Caco-2 (cell line): ENCODE measurements around the gene ENTPD2. TPM values are rescaled to one million over a fixed set of nuclear protein-coding genes. Genes with fewer than 3 reads are reported as not detected.

Experiments
- BruUV-seq: library from RNA; stranded (reverse); fragments of 400-500 nt; replicated peaks from 2 replicates; lab custom pipeline; 2021; lab: Mats Ljungman, UMichigan
- CTCF ChIA-PET: fragments of 300-600 bp; sonication (Branson Sonifier 250); formaldehyde crosslinking; loops from one replicate; lab custom pipeline; 2022; ENCODE audit warnings: antibody characterized with exemption; lab: Charles Lee
- POLR2A ChIA-PET: fragments of 300-600 bp; sonication (Branson Sonifier 250); formaldehyde crosslinking; loops from one replicate; lab custom pipeline; 2022; ENCODE audit warnings: antibody characterized with exemption; lab: Charles Lee
- DNase-seq, 2 experiments: peaks; one replicate each; pipeline versions ENCODE4 v3.0.0 to v3.0.0-alpha.2; 2020 to 2022
- H3K27me3 ChIP-seq: replicated peaks from 2 replicates; pipeline ENCODE4 v1.6.0; 2011; ENCODE audit warnings: low read length; ENCODE audit not compliant: control insufficient read depth, insufficient read depth
- H3K36me3 ChIP-seq: 2 replicates; pipeline ENCODE4 v1.5.1; 2011; ENCODE audit warnings: low read length; ENCODE audit not compliant: control insufficient read depth, insufficient read depth
- H3K4me1 ChIP-seq: fragments of 250-450 bp; sonication (Bioruptor Pico); 2 replicates; pipeline ENCODE4 v1.5.1; 2020; ENCODE audit warnings: mild to moderate bottlenecking
- H3K4me3 ChIP-seq: 2 replicates; pipeline ENCODE4 v1.5.1; 2011; ENCODE audit warnings: low read depth, mild to moderate bottlenecking, control low read depth, low read length
- H3K9me3 ChIP-seq: fragments of 250-450 bp; sonication (Bioruptor Pico); 2 replicates; pipeline ENCODE4 v1.5.1; 2020; ENCODE audit warnings: mild to moderate bottlenecking, moderate library complexity
- H3K27ac Mint-ChIP-seq: one replicate; pipeline ENCODE4 v1.8.0; 2022; ENCODE audit warnings: mixed read lengths; ENCODE audit not compliant: unreplicated experiment
- H3K27me3 Mint-ChIP-seq: one replicate; pipeline ENCODE4 v1.8.0; 2022; ENCODE audit warnings: mixed read lengths; ENCODE audit not compliant: insufficient read depth, unreplicated experiment
- H3K36me3 Mint-ChIP-seq: one replicate; pipeline ENCODE4 v1.8.0; 2022; ENCODE audit warnings: mild to moderate bottlenecking, mixed read lengths; ENCODE audit not compliant: insufficient read depth, unreplicated experiment
- H3K4me1 Mint-ChIP-seq: one replicate; pipeline ENCODE4 v1.8.0; 2022; ENCODE audit warnings: low read depth, mixed read lengths; ENCODE audit not compliant: unreplicated experiment
- H3K4me3 Mint-ChIP-seq: one replicate; pipeline ENCODE4 v1.8.0; 2022; ENCODE audit warnings: mild to moderate bottlenecking, moderate library complexity, mixed read lengths; ENCODE audit not compliant: unreplicated experiment
- H3K9me3 Mint-ChIP-seq: one replicate; pipeline ENCODE4 v1.8.0; 2022; ENCODE audit warnings: mixed read lengths; ENCODE audit not compliant: unreplicated experiment
- CTCF ChIP-seq, 2 experiments: fragments of 200-600 bp in 1 of 2; IDR thresholded peaks; 1 replicate in 1 of 2; 2 replicates in 1 of 2; pipeline versions ENCODE4 v1.5.1 to v1.8.0; 2011 to 2022; ENCODE audit warnings: antibody characterized with exemption in 1 of 2, control low read depth in 1 of 2, inconsistent platforms in 1 of 2, low read depth in 1 of 2, low read length in 1 of 2, mild to moderate bottlenecking in 1 of 2, moderate library complexity in 1 of 2; ENCODE audit not compliant: insufficient read depth in 1 of 2, severe bottlenecking in 1 of 2, unreplicated experiment in 1 of 2
- intact Hi-C: fragments of 100-400 bp; cut with micrococcal nuclease; formaldehyde crosslinking; loops from one replicate; pipeline ENCODE4 v1.10.0; 2022; ENCODE audit not compliant: unreplicated experiment
- total RNA-seq: library from RNA; stranded (reverse); gene quantifications from 2 replicates; pipeline ENCODE4 v1.2.3, GENCODE V29; 2022

ENTPD2 gene
- total RNA-seq, 1 experiment from 2014 or later: 2.9 TPM

GRCh38 chr9:137001857-137002645, 51.8 kb downstream of the ENTPD2 start:
- no peak for DNase-seq
- Histone ChIP-seq H3K9me3 (no peaks in the 10 kb centered on the region), H3K36me3 (no peaks in the 10 kb centered on the region), H3K4me1 (peaks cover 11% of the 10 kb centered on the region), H3K4me3 (no peak overlapping the region), H3K27me3 (no peaks in the 10 kb centered on the region)
- H3K27me3 Mint-ChIP-seq: no peaks in the 10 kb centered on the region
- H3K9me3 Mint-ChIP-seq: no peaks in the 10 kb centered on the region
- peaks cover 17% of the 10 kb centered on the region for H3K36me3 Mint-ChIP-seq
- H3K27ac Mint-ChIP-seq: no peak overlapping the region
- CTCF ChIA-PET: interaction anchor here (0.6 to 0.8 kb wide), 2 partner anchors 27 to 68 kb away, joined by 3 to 4 read pairs; partner anchors contain the start of gene SAPCD2
- no TSS peak for BruUV-seq
- H3K4me1 Mint-ChIP-seq: peaks cover 10% of the 10 kb centered on the region
- no peak for TF ChIP-seq CTCF (IDR thresholded peaks at IDR 0.05; ENCODE audit: insufficient read depth in 1 of 2, low read depth in 1 of 2, low read length in 1 of 2, severe bottlenecking in 1 of 2, unreplicated experiment in 1 of 2)
- intact Hi-C loops: no loop called here
- H3K4me3 Mint-ChIP-seq: no peak overlapping the region
- POLR2A ChIA-PET: no interaction called here

- H3K4me1 ChIP-seq: peaks cover 24% of the 10 kb centered on the region
- BruUV-seq: no TSS peak
- H3K9me3 ChIP-seq: no peaks in the 10 kb centered on the region
- no peak overlapping the region for H3K27ac Mint-ChIP-seq
- no peaks in the 10 kb centered on the region for H3K36me3 ChIP-seq
- intact Hi-C loops: no loop called here
- no peak for DNase-seq
- H3K4me3 Mint-ChIP-seq: no peak overlapping the region
- no peaks in the 10 kb centered on the region for H3K27me3 Mint-ChIP-seq
- no peak overlapping the region for H3K4me3 ChIP-seq
- no peak for TF ChIP-seq CTCF (IDR thresholded peaks at IDR 0.05; ENCODE audit: insufficient read depth in 1 of 2, low read depth in 1 of 2, low read length in 1 of 2, severe bottlenecking in 1 of 2, unreplicated experiment in 1 of 2)
- no peaks in the 10 kb centered on the region for H3K27me3 ChIP-seq
- ChIA-PET CTCF (interaction anchor here (0.6 to 1.2 kb wide), 2 partner anchors 35 to 140 kb away, joined by 4 to 5 read pairs; no protein-coding TSS in a partner anchor), POLR2A (no interaction called here)
- H3K9me3 Mint-ChIP-seq: no peaks in the 10 kb centered on the region
- H3K36me3 Mint-ChIP-seq: peaks cover 28% of the 10 kb centered on the region
- H3K4me1 Mint-ChIP-seq: peaks cover 10% of the 10 kb centered on the region
Measured at GRCh38 chr9:137000177-137000930, 53.5 kb downstream of the ENTPD2 start.

Other genes with a start within 250 kb of the ENTPD2 start
- 134 and 138 TPM in 2 replicates for gene RABL6, start 246.1 kb downstream of the ENTPD2 start, total RNA-seq
- gene AJM1, start 211.6 kb downstream of the ENTPD2 start, total RNA-seq: 3.6 and 4.2 TPM in 2 replicates
- gene PHPT1, start 204.7 kb downstream of the ENTPD2 start, total RNA-seq: 103 and 105 TPM in 2 replicates
- gene MAMDC4, start 201.7 kb downstream of the ENTPD2 start, total RNA-seq: 8.8 and 10.8 TPM in 2 replicates
- 429 and 476 TPM in 2 replicates for gene EDF1, start 187.8 kb downstream of the ENTPD2 start, total RNA-seq
- 41.7 and 50.0 TPM in 2 replicates for gene TRAF2, start 167.5 kb downstream of the ENTPD2 start, total RNA-seq
- gene FBXW5, start 109.3 kb downstream of the ENTPD2 start, total RNA-seq: 66.8 and 76.1 TPM in 2 replicates
- gene C8G, start 108.8 kb downstream of the ENTPD2 start, total RNA-seq: 0.77 and 1.3 TPM in 2 replicates
- gene LCN12, start 101.8 kb downstream of the ENTPD2 start, total RNA-seq: 20.0 and 23.2 TPM in 2 replicates
- gene PTGDS, start 76.6 kb downstream of the ENTPD2 start, total RNA-seq: not detected in 2 replicates
- not detected in 2 replicates for gene LCNL1, start 71.1 kb downstream of the ENTPD2 start, total RNA-seq
- 66.2 TPM in 2 replicates for gene PAXX, start 61.6 kb downstream of the ENTPD2 start, total RNA-seq
- 4.5 and 4.7 TPM in 2 replicates for gene CLIC3, start 57.5 kb downstream of the ENTPD2 start, total RNA-seq
- gene ABCA2, start 25.8 kb downstream of the ENTPD2 start, total RNA-seq: 22.6 and 27.3 TPM in 2 replicates
- not detected in 2 replicates for gene FUT7, start 22.0 kb downstream of the ENTPD2 start, total RNA-seq
- gene NPDC1, start 7.9 kb downstream of the ENTPD2 start, total RNA-seq: 44.1 and 49.2 TPM in 2 replicates
- 53.3 and 57.5 TPM in 2 replicates for gene SAPCD2, start 16.5 kb upstream of the ENTPD2 start, total RNA-seq
- gene UAP1L1, start 23.5 kb upstream of the ENTPD2 start, total RNA-seq: 22.7 and 24.6 TPM in 2 replicates
- gene MAN1B1, start 32.9 kb upstream of the ENTPD2 start, total RNA-seq: 57.7 and 58.0 TPM in 2 replicates
- 230 and 247 TPM in 2 replicates for gene DPP7, start 60.7 kb upstream of the ENTPD2 start, total RNA-seq
- gene GRIN1, start 85.1 kb upstream of the ENTPD2 start, total RNA-seq: 1.9 and 3.7 TPM in 2 replicates
- 2.9 and 3.0 TPM in 2 replicates for gene LRRC26, start 116.0 kb upstream of the ENTPD2 start, total RNA-seq
- 0.70 TPM in 1 of 2 replicates, not detected in the other for gene TMEM210, start 118.0 kb upstream of the ENTPD2 start, total RNA-seq
- 66.8 and 67.5 TPM in 2 replicates for gene ANAPC2, start 134.5 kb upstream of the ENTPD2 start, total RNA-seq
- 62.3 and 62.7 TPM in 2 replicates for gene SSNA1, start 134.6 kb upstream of the ENTPD2 start, total RNA-seq
- 34.2 and 37.7 TPM in 2 replicates for gene TPRN, start 146.7 kb upstream of the ENTPD2 start, total RNA-seq
- gene TMEM203, start 151.6 kb upstream of the ENTPD2 start, total RNA-seq: 36.9 and 38.4 TPM in 2 replicates
- gene NDOR1, start 151.6 kb upstream of the ENTPD2 start, total RNA-seq: 29.0 and 31.8 TPM in 2 replicates
- 6.3 and 6.5 TPM in 2 replicates for gene RNF208, start 168.2 kb upstream of the ENTPD2 start, total RNA-seq
- gene CYSRT1, start 171.1 kb upstream of the ENTPD2 start, total RNA-seq: 1.7 and 1.8 TPM in 2 replicates
- 0.27 TPM in 1 of 2 replicates, not detected in the other for gene RNF224, start 173.4 kb upstream of the ENTPD2 start, total RNA-seq
- gene SLC34A3, start 176.8 kb upstream of the ENTPD2 start, total RNA-seq: 0.19 TPM in 1 of 2 replicates, not detected in the other
- 481 and 487 TPM in 2 replicates for gene TUBB4B, start 187.2 kb upstream of the ENTPD2 start, total RNA-seq
- not detected in 2 replicates for gene STPG3, start 197.2 kb upstream of the ENTPD2 start, total RNA-seq
- gene NELFB, start 201.3 kb upstream of the ENTPD2 start, total RNA-seq: 79.1 and 79.8 TPM in 2 replicates
- 1.8 and 1.9 TPM in 2 replicates for gene TOR4A, start 223.7 kb upstream of the ENTPD2 start, total RNA-seq
- 22.1 and 24.7 TPM in 2 replicates for gene NRARP, start 248.2 kb upstream of the ENTPD2 start, total RNA-seq